H7 (cell line): Measurements from ENCODE around the gene GRM7. TPM values are rescaled to one million over a fixed set of nuclear protein-coding genes. Genes with fewer than 3 reads are reported as not detected.

ENCODE experiments used
- DNase-seq: peaks from one replicate; pipeline ENCODE4 v3.0.0; 2012
- H3K27me3 ChIP-seq: 2 replicates; pipeline ENCODE4 v1.6.0; 2011; ENCODE audit warnings: mild to moderate bottlenecking, low read length; ENCODE audit not compliant: control insufficient read depth, insufficient read depth
- H3K36me3 ChIP-seq: replicated peaks from 2 replicates; pipeline ENCODE4 v1.5.1; 2011; ENCODE audit warnings: low read length; ENCODE audit not compliant: control insufficient read depth, insufficient read depth
- H3K4me3 ChIP-seq: 2 replicates; pipeline ENCODE4 v1.5.1; 2011; ENCODE audit warnings: low read depth, mild to moderate bottlenecking, control low read depth, low read length, moderate library complexity; ENCODE audit not compliant: insufficient read depth
- total RNA-seq: library from RNA; depleted of rRNA; stranded (reverse); fragments of >200 nt; shearing (Covaris generic); gene quantifications from 2 replicates; pipeline ENCODE4 v1.2.3, GENCODE V29; 2014

Gene GRM7
- total RNA-seq, 1 experiment from 2014 or later: 0.14 TPM

DNA sequence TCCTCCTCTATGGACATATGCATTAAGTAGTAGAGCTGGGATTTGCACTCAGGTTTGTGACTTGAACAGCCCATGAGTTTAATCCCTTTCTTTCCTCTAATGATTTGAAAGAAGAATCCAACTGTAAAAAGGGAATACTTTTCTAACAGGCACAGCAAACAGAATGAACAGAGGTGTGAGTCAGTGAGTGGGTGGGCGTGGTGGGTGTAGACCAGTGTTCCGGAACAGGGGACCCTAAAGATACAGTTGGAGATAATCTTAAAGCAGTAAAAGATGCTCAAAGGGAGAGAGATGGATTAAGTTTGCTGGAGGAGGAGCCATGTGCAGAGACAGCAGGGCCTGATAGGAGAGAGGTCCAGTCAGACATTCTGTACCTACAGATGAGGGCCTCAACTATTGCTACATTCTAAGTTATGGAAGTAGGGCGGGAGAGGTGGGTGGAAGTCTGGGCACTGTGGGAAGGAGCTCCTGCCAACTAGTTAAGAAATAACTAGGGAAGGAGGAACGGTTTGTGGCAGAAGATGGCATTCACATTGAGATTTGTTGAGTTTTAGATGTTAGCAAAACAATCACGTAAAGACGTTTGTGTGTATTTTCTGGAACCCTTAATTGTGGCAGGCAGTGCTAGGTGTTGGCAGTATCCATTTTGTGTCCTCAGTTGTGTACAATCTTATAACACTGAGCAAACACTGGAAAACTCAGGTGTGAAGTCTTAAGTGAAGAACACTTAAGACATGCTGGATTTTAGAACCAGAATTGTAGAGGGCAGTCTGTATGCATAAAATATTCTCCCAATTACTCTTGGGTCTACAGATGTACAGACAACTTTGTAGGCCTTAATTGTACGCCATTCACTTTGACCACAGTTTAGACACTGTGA, 511.0 kb downstream of the GRM7 start:
- Histone ChIP-seq H3K4me3 (no peak overlapping the region), H3K27me3 (no peaks in the 10 kb centered on the region)
- no peak for DNase-seq

DNA sequence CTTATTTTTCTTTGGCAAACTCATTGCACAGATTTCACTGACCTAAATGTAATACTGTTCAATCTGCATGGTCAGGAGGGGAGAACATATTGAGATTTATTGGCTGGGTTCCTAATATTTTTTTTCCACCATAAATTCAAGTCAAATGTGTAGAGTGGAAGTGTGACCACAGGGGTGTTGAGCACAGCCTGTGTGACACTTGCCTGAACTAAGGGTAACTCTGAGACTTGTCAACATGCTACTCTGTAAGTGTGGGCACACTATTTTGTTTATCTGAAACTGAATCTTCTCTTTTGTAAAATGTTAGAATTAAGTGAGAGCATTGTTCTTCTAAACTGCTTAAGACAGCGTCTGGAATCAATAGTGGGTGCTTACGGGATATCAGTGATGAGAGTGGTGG, 516.2 kb downstream of the GRM7 start:
- DNase-seq: no peak
- H3K4me3 ChIP-seq: no peak overlapping the region
- H3K27me3 ChIP-seq: no peaks in the 10 kb centered on the region
- H3K36me3 ChIP-seq: no peaks in the 10 kb centered on the region

More for the DNA sequence above, 511.0 kb downstream of the GRM7 start:
- no peaks in the 10 kb centered on the region for H3K36me3 ChIP-seq

DNA sequence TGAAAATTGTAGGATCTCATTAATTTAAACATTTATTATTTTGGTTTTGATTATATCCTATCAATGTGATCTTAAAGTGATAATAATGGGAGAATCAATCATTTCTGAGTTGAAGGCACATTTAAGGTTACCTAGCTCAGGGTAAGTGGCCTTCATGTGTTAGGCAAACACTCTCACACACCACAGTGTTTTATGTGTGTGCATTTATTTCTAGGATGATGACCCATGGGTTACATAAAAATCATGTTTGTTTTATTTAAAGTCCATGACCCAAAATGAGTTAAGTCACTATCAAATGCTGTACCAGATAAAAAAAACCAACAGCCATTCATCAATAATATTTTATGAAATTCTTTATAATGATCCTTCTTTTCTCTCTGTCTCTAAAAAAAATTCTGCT, 520.8 kb downstream of the GRM7 start:
- no peak overlapping the region for H3K4me3 ChIP-seq
- no peak for DNase-seq
- no peaks in the 10 kb centered on the region for H3K27me3 ChIP-seq
- H3K36me3 ChIP-seq: no peaks in the 10 kb centered on the region

DNA sequence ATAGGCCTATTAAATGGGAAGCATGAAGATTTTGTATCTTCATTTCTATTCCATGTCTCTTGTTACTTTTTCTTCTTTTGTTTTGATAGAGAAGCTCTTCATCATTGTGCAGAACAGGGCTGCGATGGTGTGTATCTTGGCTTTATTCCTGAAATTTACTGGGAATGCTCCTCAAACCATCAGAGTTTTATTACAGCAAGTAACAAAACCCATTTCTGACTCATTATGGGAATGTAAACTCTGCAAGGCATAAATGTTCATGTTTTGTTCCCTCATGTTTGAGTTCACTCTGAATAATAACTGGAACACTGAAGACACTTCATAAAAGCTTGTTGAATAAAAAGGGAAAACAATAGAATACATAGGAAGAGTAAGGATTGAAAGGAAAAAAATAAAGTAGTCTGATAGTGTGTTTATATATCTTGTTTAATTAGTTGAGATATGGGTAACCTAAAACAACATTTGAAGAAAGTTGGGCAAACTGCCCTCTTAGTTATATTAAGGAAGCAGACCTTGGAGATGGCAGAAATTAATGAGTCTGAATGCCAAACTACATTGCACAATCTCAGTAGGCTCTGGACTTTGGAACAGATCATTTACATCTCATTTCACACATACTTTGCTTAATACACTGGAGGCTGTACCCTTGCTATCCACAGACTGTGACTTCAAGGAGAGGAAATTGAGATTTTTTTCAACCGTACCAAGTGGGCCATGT, 521.5 kb downstream of the GRM7 start:
- H3K36me3 ChIP-seq: no peaks in the 10 kb centered on the region
- DNase-seq: no peak
- H3K27me3 ChIP-seq: no peaks in the 10 kb centered on the region
- no peak overlapping the region for H3K4me3 ChIP-seq

DNA sequence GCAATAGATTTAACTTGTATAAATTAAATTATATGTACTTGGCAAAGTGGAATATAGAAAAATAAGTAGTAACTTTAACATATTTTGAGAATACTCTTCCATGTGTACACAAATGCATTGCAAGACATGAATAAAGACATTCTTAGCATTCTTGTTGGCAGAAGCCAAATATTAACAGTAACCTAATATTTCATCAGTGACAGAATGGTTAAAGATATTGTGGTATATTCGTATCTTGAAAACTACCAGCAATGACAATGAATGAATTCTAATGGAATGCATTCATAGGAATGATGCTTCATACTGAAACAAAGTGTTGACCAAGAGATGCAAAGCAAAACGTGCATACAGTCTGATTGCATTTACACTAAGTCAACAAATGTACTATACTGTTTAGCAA, 524.7 kb downstream of the GRM7 start:
- no peak for DNase-seq
- Histone ChIP-seq H3K4me3 (no peak overlapping the region), H3K27me3 (no peaks in the 10 kb centered on the region), H3K36me3 (no peaks in the 10 kb centered on the region)

DNA sequence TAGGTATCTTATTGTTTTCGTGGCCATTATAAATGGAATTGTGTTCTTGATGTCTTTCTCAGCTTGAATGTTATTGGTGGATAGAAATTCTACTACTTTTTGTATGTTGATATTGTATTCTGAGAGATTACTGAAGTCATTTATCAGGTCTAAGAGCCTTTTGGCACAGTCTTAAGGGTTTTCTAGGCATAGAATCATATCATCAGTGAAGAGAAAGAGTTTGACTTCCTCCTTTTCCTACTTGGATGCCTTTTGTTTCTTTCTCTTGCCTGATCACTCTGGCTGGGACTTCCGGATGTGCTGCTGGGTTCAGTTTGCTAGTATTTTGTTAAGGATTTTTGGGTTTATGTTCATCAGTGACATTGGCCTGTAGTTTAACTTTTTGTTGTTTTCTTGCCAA, 527.1 kb downstream of the GRM7 start:
- Histone ChIP-seq H3K4me3 (no peak overlapping the region), H3K27me3 (no peaks in the 10 kb centered on the region), H3K36me3 (no peaks in the 10 kb centered on the region)
- DNase-seq: no peak

DNA sequence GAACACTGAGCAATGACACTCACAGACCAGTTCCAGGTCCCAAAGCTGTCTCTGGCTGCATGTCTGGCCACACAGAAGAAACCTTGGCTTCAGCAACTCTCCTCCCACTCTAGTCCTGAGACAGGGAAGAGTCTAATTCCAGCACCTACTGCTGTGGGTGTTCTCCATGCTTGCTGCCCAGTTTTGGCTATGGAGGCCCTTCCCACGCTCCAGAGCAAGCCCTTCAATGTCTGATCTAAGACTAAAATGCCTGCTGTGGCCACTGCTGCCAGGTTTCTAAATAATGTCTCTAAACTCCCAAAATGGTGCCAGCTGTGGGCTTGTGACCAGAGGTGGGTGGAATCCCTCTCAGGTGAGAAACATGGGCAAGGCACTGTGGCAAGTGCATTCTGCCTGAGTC, 531.3 kb downstream of the GRM7 start:
- no peak for DNase-seq
- H3K27me3 ChIP-seq: no peaks in the 10 kb centered on the region
- H3K36me3 ChIP-seq: no peaks in the 10 kb centered on the region
- no peak overlapping the region for H3K4me3 ChIP-seq

DNA sequence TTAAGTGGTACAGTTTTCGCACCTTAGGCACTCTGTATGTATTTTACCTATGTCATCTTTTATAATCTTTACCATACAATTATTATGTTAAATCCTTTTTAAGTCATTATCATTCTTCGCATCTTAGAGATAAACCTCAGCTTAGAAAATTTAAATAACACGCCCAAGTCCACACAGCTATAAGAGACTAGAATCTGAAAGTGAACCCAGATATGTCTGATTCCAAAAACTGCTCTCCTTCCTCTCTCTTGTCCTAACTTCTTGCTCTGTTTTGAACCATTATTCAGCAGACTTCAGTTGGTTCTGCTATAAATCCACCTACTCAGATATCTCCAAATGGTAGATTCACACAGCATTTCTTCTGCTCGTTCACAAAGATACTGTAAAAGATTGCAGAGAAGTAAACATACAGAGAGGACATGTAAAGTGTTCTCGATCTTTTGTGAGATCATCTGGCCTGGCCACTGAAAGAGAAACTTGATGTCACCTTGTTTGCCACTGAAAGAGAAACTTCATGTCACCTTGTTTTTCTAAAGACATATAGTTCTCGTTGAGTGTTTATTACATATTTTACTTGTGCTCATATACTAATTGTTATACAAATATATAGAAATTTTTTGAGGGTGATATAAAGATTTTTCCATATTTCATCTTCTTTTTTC, 533.2 kb downstream of the GRM7 start:
- Histone ChIP-seq H3K4me3 (no peak overlapping the region), H3K36me3 (no peaks in the 10 kb centered on the region), H3K27me3 (no peaks in the 10 kb centered on the region)
- DNase-seq: no peak

DNA sequence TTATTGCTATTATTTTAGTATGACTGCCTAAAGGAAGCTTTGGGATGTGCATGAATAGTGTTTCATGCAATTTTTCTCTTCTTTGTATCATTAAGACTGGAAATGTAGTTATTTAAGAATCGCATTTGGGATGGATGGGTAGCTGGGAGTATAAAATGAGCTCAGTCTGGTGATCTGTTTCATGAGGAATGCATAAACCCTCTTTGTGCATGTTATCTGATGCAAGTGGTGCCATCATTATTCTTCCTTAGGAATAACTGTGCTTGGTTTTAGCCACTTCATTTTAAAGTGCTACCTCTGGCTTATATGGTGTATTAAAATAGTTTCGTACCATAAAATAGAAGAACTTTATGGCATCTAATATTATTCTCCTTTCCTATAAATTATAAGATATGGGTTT, 535.6 kb downstream of the GRM7 start:
- no peak overlapping the region for H3K4me3 ChIP-seq
- no peaks in the 10 kb centered on the region for H3K36me3 ChIP-seq
- H3K27me3 ChIP-seq: no peaks in the 10 kb centered on the region
- no peak for DNase-seq

DNA sequence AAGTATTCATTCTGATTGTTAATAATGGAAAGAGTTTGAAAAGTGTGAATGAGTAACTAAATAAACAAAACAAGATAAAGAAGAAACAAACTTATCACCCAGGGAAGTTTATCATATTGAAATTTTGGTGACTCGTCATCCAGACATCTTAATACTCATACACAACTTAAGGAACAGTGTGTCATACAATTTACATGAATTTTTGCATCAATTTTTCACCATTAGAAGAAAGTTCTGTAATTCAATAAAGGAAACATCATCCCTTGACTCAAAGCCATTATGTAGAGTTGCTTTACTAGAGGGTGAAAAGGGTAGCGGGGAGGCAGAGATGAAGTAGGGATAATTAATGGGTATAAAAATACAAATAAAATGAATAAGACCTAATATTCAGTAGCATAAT, 536.2 kb downstream of the GRM7 start:
- Histone ChIP-seq H3K4me3 (no peak overlapping the region), H3K27me3 (no peaks in the 10 kb centered on the region), H3K36me3 (no peaks in the 10 kb centered on the region)
- no peak for DNase-seq

DNA sequence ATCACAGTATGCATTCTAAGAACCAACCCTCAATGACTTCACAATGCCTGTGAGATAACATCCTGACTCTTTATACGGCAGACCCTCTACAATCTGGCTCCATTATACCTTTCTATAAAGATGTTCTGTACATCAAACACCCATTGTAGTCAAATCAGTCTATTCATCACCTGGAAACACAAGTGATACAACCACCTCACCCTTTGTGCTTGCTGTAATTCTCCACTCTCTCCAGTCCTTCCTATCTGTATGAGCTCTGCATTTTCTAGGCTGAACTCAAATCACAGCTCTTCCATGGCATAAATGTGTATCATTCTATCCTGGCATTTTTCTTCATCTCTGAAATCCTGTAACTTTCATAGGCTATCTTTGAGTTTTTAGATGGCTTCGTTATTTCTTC, 539.4 kb downstream of the GRM7 start:
- Histone ChIP-seq H3K36me3 (no peaks in the 10 kb centered on the region), H3K4me3 (no peak overlapping the region)

DNA sequence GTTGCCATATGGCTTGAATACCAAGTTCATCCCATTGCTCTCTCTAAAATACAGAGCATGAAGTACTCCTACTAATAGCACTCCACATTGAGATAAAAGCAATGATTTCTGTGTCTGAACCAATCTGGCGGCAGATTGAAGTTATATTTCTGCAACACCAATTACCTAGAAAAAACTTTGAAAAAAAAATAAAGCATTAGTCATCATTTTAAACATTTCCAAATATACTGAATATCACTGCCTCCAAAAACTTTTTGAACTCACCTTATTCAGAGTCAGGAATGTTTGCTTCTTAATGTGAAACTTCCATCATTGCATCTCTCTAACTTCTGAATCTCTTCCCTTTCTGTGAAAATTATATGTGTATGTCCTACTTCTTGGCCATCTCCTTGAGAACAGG, 540.5 kb downstream of the GRM7 start:
- no peaks in the 10 kb centered on the region for H3K27me3 ChIP-seq
- no peak for DNase-seq
- no peak overlapping the region for H3K4me3 ChIP-seq
- H3K36me3 ChIP-seq: no peaks in the 10 kb centered on the region

More for the DNA sequence above, 539.4 kb downstream of the GRM7 start:
- DNase-seq: no peak
- no peaks in the 10 kb centered on the region for H3K27me3 ChIP-seq

DNA sequence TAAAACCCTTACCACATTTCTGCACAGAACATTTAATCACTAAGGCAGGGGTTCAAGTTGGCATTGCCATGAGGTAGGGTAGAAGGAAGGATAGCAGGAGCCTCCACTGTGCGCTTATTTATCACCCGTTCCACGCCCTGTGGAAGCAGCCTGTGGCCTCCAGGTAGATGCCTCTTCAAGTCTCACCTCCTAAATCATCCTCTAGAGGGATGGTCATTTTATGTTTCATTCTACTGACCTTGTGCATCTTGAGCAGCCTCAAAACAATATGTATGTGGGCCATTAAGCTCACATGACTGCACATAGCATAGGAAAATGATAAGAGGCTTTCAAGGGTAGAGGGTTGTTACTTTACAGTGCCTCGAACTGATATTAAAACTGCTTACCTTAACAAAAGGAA, 546.2 kb downstream of the GRM7 start:
- Histone ChIP-seq H3K4me3 (no peak overlapping the region), H3K27me3 (no peaks in the 10 kb centered on the region), H3K36me3 (no peaks in the 10 kb centered on the region)
- DNase-seq: no peak

DNA sequence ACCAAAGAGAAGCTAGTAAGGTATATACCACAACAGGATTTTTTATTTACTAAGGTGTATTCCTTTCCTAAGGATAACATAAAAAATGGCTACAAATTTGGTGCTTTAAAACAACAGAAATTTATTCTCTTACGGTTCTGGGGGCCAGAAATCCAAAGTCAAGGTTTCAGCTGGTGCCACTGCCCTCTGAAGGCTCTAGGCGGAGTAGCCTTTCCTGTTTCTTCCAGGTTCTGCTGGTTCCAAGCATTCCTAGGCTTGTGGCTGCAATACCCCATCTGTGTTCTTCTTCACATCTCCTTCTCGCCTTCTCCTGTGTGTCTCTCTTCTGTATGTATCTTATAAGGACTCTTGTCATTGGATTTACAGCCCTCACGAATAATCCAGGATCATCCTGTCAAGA, 549.9 kb downstream of the GRM7 start:
- H3K36me3 ChIP-seq: no peaks in the 10 kb centered on the region
- no peak for DNase-seq
- H3K27me3 ChIP-seq: no peaks in the 10 kb centered on the region
- no peak overlapping the region for H3K4me3 ChIP-seq

DNA sequence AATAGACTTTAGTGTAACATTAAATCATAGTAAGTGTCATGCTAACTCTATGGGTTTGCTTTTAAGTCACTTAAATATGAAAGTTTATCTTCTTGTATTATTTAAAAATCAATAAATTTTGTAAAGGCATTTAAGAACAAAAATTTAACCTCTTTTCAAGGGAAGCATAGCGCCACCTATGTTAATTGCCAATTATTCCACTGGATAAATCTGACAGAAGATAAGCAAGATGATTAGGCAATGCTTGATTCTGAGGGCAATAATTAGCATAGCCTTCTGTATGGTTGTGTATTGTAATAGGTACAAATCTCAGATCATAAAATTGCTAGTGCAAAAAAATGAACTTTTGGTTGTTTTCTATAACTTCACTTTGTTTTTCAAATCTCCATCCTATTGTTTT, 560.1 kb downstream of the GRM7 start:
- DNase-seq: no peak
- H3K36me3 ChIP-seq: no peaks in the 10 kb centered on the region
- no peak overlapping the region for H3K4me3 ChIP-seq
- H3K27me3 ChIP-seq: no peaks in the 10 kb centered on the region
